HG02973 (cell line): ENCODE measurements around the gene GALR1.

ENCODE experiments used
- ATAC-seq: cut with Tn5 transposase; IDR thresholded peaks from one replicate; pipeline ENCODE4 v1.9.1; 2021; ENCODE audit warnings: moderate library complexity; ENCODE audit not compliant: unreplicated experiment

The GALR1 gene

DNA sequence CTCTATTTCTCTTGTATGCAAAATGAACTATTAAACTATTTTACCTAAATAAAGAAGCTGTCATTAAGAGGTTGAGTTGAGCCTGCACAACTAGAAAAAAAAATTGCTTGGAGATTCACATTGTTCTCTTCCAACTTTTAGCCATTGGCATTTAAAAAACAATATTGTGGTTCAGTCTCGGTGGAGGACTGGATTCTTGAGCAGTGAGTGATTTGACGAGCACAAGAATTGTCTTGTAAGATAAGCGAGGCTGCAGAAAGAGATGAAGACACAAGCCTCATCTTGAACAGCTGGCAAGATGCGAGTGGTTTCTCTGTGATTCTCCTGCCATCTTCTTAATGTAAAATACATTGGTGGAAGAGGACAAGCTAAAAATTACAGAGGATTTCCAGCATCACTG lies 67.0 kb downstream of the GALR1 start:
- ATAC-seq, result no peak

DNA sequence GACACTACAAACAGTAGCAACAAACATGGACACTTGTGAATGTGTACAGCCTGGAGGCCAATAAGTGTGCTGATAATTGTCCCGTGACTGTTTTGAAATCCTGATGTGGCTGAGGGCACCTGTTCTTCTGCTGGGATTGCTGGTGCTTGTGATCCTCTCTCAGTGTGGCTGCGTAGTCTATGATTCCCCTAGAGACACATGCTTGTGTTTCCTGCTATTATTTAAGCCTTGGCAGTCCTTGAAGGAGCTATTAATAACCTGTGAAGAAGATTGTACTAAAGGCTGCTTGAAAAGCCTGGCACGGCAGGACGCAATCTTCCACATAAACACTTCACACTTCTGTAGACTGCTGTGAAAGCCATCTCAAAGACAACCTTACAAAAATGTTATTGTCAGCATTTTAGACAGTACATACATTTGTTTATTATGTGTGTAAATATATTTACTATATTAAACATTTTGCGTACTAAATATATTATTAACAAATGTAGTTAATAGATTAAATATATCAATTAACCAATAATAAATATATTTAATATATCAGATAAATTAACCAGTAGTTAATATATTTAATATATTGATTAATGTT lies 71.4 kb downstream of the GALR1 start:
- ATAC-seq, result no peak

GRCh38 chr18:77321823-77322805 lies 72.5 kb downstream of the GALR1 start:
- no peak for ATAC-seq

GRCh38 chr18:77323640-77324299 lies 74.1 kb downstream of the GALR1 start:
- ATAC-seq, result no peak
